ENCODE data around the gene NPY4R2. TPM values are rescaled to one million over a fixed set of nuclear protein-coding genes. Genes with fewer than 3 reads are reported as not detected.
"Not testable (repeated sequence)": the region's sequence is repeated elsewhere in the genome, so short reads cannot be mapped to it uniquely, and the experiment has no call there.

NPY4R2 gene
- total RNA-seq, 1 donor, result not detected

DNA sequence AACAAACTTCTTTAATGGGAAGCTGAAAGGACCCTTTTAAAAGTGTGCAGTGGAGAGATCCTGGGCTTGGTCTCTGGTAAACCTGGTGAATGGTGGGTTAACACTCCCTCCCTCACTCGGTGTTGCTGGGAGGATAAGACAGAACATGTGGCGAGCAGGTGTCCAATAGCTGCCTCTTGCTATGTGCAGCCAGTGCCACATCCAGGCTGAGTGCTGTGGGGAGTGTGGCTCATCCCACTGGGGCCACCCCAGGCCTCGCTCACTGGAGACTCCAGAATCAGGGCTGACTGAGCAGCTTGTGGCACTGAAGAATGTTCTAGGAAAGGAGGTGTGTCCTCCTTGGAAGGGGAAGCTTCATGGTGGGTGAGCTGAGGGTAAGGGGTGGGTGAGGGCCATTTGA, 51.6 kb downstream of the NPY4R2 start:
- not testable (repeated sequence) for H3K4me2 ChIP-seq (ENCODE audit: insufficient read depth, low read length); H3K4me3 ChIP-seq (ENCODE audit: insufficient read depth, low read length); DNase-seq (ENCODE audit: insufficient read length, low spot score, missing footprints); H4K20me1 ChIP-seq (ENCODE audit: insufficient read depth, low read length); H3K4me1 ChIP-seq (ENCODE audit: insufficient read depth, low read length); H3K27me3 ChIP-seq (ENCODE audit: insufficient read depth, low read length); H3K27ac ChIP-seq (ENCODE audit: low read depth, low read length); H2AFZ ChIP-seq (ENCODE audit: low read length); H3K79me2 ChIP-seq (ENCODE audit: insufficient read depth, low read length); H3K9me3 ChIP-seq (ENCODE audit: low read depth, low read length); H3K36me3 ChIP-seq (ENCODE audit: insufficient read depth, low read length)

DNA sequence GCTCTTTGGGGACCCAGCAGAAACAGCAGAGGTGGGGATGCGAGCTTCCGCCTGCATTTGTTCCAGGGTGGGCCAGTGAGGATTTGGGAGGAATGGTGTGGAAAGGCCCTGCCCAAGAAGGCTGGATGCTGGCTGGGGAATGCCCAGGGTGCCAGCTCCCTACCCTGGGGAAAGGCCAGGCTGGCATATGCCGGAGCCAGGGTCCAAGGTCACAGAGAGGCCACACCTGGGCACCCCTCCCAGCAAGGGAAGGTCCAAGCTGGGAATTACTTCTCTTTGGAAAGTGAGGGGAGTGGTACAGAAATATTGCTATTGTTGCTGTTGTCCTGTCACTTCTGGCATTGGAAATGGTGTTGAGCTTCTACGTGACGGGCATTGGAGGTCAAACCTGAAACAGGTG, 53.1 kb downstream of the NPY4R2 start:
- H3K4me1 ChIP-seq (ENCODE audit: insufficient read depth, low read length); H4K20me1 ChIP-seq (ENCODE audit: insufficient read depth, low read length); H3K9me3 ChIP-seq (ENCODE audit: low read depth, low read length); H3K79me2 ChIP-seq (ENCODE audit: insufficient read depth, low read length); H3K27ac ChIP-seq (ENCODE audit: low read depth, low read length); H3K4me2 ChIP-seq (ENCODE audit: insufficient read depth, low read length); DNase-seq (ENCODE audit: insufficient read length, low spot score, missing footprints); H3K4me3 ChIP-seq (ENCODE audit: insufficient read depth, low read length); H3K27me3 ChIP-seq (ENCODE audit: insufficient read depth, low read length); H2AFZ ChIP-seq (ENCODE audit: low read length); H3K36me3 ChIP-seq (ENCODE audit: insufficient read depth, low read length): not testable (repeated sequence)

DNA sequence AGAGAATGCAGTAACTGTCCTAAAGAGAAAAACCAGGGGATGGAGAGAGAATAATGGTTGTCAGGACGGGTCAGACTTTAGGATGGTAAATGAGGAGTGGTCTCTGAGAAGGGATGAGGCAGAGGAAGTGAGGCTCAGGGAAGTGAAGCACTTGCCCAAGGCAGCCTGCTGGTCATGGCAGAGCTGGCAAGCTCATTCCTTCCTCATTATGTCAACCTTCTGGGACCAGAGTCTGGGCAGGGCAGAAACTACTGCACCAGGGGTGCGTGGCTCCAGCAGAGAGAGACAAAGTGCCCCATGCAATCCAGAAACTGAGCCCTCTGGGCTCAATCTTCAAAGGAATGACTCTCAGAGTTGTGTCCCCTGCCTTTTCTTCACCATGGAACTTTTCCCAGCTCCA, 53.6 kb downstream of the NPY4R2 start:
- H3K36me3 ChIP-seq (ENCODE audit: insufficient read depth, low read length); H3K4me3 ChIP-seq (ENCODE audit: insufficient read depth, low read length); H3K27ac ChIP-seq (ENCODE audit: low read depth, low read length); DNase-seq (ENCODE audit: insufficient read length, low spot score, missing footprints); H3K4me2 ChIP-seq (ENCODE audit: insufficient read depth, low read length); H4K20me1 ChIP-seq (ENCODE audit: insufficient read depth, low read length); H3K4me1 ChIP-seq (ENCODE audit: insufficient read depth, low read length); H2AFZ ChIP-seq (ENCODE audit: low read length); H3K9me3 ChIP-seq (ENCODE audit: low read depth, low read length); H3K27me3 ChIP-seq (ENCODE audit: insufficient read depth, low read length); H3K79me2 ChIP-seq (ENCODE audit: insufficient read depth, low read length): not testable (repeated sequence)

Other genes with a start within 250 kb of the NPY4R2 start
- under 0.01 and 0.36 TPM in 2 replicates for gene SYT15B, start 155.1 kb upstream of the NPY4R2 start, total RNA-seq
- gene FAM25C, start 81.1 kb downstream of the NPY4R2 start, total RNA-seq, result not detected in 2 replicates

All from osteoblast (primary cell).